ENCODE results near the gene POGLUT3. TPM values are rescaled to one million over a fixed set of nuclear protein-coding genes. Genes with fewer than 3 reads are reported as not detected.

POGLUT3 gene
- total RNA-seq, 1 experiment from 2014 or later, result 15.3 TPM

DNA sequence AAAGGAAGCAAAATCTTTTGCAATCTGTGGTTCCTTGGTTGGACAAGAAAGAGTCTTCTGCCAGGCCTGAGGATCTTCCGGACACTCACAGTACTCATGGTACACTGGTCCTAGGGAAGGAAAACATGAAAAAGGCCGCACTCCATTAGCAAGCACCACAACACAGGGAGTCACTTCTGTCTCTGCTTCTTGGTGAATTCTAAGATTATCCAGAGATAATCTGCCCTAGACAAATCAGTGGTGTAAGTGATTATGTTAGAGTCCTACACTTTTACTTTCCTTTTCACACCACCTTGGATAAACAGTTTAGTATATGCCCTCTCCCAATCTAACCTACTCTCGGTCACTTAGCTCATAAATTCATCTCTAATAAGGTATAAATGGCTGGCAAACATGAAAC lies 11.9 kb downstream of the POGLUT3 start:
- Mint-ChIP-seq H3K4me3 (no peak overlapping the region), H3K36me3 (peaks cover 46% of the 10 kb centered on the region), H3K27me3 (ENCODE audit: low read depth) (no peaks in the 10 kb centered on the region), H3K9me3 (peaks cover 16% of the 10 kb centered on the region), H3K27ac (no peak overlapping the region), H3K4me1 (peaks cover 4% of the 10 kb centered on the region; the same call in 1 of the 2 replicates)
- DNase-seq (ENCODE audit: low spot score) (no peak), ATAC-seq (no peak)
- POLR2A ChIA-PET, result no interaction called here
- CTCF ChIA-PET, result no interaction called here
- TF ChIP-seq NFATC4 (CRISPR knock-in tag; IDR thresholded peaks at IDR 0.05) (no peak), ZNF317 (CRISPR knock-in tag; IDR thresholded peaks at IDR 0.05; ENCODE audit: borderline replicate concordance, low read depth) (no peak)

DNA sequence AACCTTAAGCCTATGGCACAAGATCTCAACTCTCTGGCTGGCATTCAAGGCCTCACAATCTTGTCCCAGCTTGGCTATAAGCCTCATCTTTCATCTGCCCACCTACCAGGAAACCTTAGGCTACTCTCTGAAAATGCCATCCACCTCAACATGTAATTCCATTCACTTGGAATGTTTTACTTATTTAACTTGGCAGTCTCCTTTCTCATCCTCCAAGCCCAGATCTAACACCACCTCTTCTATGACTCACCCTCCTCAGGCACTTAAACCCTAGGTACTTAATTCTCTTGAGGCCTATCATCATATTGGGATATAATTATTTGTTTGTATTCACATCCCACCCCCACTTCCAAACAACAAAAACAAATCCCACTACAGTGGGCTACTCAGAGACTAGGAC lies 15.0 kb downstream of the POGLUT3 start:
- no peak for ATAC-seq
- TF ChIP-seq, protein P1, sequence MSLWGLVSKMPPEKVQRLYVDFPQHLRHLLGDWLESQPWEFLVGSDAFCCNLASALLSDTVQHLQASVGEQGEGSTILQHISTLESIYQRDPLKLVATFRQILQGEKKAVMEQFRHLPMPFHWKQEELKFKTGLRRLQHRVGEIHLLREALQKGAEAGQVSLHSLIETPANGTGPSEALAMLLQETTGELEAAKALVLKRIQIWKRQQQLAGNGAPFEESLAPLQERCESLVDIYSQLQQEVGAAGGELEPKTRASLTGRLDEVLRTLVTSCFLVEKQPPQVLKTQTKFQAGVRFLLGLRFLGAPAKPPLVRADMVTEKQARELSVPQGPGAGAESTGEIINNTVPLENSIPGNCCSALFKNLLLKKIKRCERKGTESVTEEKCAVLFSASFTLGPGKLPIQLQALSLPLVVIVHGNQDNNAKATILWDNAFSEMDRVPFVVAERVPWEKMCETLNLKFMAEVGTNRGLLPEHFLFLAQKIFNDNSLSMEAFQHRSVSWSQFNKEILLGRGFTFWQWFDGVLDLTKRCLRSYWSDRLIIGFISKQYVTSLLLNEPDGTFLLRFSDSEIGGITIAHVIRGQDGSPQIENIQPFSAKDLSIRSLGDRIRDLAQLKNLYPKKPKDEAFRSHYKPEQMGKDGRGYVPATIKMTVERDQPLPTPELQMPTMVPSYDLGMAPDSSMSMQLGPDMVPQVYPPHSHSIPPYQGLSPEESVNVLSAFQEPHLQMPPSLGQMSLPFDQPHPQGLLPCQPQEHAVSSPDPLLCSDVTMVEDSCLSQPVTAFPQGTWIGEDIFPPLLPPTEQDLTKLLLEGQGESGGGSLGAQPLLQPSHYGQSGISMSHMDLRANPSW (CRISPR knock-in tag; conservative IDR thresholded peaks at IDR 0.05; ENCODE audit: low read depth), result no peak
- TF ChIP-seq, protein P2, sequence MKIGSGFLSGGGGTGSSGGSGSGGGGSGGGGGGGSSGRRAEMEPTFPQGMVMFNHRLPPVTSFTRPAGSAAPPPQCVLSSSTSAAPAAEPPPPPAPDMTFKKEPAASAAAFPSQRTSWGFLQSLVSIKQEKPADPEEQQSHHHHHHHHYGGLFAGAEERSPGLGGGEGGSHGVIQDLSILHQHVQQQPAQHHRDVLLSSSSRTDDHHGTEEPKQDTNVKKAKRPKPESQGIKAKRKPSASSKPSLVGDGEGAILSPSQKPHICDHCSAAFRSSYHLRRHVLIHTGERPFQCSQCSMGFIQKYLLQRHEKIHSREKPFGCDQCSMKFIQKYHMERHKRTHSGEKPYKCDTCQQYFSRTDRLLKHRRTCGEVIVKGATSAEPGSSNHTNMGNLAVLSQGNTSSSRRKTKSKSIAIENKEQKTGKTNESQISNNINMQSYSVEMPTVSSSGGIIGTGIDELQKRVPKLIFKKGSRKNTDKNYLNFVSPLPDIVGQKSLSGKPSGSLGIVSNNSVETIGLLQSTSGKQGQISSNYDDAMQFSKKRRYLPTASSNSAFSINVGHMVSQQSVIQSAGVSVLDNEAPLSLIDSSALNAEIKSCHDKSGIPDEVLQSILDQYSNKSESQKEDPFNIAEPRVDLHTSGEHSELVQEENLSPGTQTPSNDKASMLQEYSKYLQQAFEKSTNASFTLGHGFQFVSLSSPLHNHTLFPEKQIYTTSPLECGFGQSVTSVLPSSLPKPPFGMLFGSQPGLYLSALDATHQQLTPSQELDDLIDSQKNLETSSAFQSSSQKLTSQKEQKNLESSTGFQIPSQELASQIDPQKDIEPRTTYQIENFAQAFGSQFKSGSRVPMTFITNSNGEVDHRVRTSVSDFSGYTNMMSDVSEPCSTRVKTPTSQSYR (CRISPR knock-in tag; IDR thresholded peaks at IDR 0.05), result no peak
- Mint-ChIP-seq H3K4me1 (peaks cover 2% of the 10 kb centered on the region; the same call in 1 of the 2 replicates), H3K36me3 (peaks cover 40% of the 10 kb centered on the region), H3K27ac (no peak overlapping the region), H3K9me3 (peaks cover 16% of the 10 kb centered on the region), H3K27me3 (ENCODE audit: low read depth) (no peaks in the 10 kb centered on the region), H3K4me3 (no peak overlapping the region)
- ChIA-PET CTCF (no interaction called here), POLR2A (no interaction called here)
- DNase-seq (ENCODE audit: low spot score), result no peak

DNA sequence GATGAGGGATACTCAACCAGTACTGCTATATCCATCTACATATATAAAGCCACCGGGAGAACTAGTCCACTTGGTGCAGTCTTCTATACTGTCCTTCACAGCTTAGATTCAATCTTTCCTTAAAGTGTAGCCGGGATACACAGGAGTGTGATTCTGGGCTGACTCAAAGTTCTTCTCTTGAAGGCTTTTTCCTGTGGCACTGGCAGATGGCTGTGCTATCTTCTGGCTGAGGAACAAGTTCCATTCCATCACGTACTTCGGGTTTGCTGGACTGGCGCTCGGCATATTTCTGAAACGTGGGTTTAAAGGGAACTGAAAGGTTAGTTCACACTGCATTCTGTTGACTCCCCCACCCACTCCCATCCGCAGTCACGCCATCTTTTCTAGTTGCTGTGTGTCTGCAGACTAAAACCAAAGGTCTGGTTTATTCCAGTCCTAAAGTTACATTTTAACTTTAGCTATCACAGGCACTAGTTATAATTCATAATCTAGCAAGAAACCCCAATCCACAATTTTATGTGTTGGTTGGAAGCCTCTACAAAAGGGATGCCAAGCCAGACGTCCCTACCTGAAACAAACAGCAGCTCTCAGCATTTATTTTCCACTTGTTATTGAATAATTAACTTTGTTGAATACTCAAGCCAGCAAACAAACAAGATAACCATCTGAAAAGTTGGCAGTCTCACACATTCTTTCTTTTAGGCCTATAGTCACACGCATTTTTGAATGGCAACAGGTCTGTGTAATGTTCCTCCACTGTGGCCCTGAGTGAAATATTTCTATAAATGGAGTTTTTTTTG lies 23.3 kb downstream of the POGLUT3 start:
- no peak for TF ChIP-seq ATF1 (CRISPR knock-in tag; IDR thresholded peaks at IDR 0.05)
- TF ChIP-seq, protein P3, sequence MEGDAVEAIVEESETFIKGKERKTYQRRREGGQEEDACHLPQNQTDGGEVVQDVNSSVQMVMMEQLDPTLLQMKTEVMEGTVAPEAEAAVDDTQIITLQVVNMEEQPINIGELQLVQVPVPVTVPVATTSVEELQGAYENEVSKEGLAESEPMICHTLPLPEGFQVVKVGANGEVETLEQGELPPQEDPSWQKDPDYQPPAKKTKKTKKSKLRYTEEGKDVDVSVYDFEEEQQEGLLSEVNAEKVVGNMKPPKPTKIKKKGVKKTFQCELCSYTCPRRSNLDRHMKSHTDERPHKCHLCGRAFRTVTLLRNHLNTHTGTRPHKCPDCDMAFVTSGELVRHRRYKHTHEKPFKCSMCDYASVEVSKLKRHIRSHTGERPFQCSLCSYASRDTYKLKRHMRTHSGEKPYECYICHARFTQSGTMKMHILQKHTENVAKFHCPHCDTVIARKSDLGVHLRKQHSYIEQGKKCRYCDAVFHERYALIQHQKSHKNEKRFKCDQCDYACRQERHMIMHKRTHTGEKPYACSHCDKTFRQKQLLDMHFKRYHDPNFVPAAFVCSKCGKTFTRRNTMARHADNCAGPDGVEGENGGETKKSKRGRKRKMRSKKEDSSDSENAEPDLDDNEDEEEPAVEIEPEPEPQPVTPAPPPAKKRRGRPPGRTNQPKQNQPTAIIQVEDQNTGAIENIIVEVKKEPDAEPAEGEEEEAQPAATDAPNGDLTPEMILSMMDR (IDR thresholded peaks at IDR 0.05), result no peak
- Mint-ChIP-seq H3K27ac (no peak overlapping the region), H3K36me3 (peaks cover 8% of the 10 kb centered on the region; the same call in 1 of the 2 replicates), H3K27me3 (ENCODE audit: low read depth) (no peaks in the 10 kb centered on the region), H3K4me3 (no peak overlapping the region), H3K9me3 (no peaks in the 10 kb centered on the region), H3K4me1 (peaks cover 3% of the 10 kb centered on the region; the same call in 1 of the 2 replicates)
- ChIA-PET POLR2A (interaction anchor here (0.6 kb wide), 1 partner anchor 19 kb away, joined by 7 read pairs; no protein-coding TSS in a partner anchor), CTCF (no interaction called here)
- ATAC-seq (no peak), DNase-seq (ENCODE audit: low spot score) (no peak)

DNA sequence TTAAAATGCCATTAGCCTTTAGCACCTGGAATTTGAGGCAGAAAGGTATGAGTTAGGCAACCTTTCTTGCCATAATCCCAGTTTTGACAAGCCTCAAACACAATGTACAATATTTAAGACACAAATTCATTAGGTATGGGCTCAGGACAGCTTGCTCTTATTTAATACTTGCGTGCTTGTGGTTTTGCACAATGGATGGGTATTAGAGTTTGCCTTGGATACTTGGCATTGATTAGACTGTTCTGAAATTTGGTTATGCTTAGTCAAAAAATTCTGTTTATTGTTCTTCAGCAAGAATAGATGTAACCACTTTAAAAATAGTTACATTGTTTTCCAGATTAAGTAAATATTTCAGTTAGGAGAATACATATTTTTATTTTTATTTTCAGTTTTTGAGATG lies 25.5 kb downstream of the POGLUT3 start:
- Mint-ChIP-seq H3K36me3 (peaks cover 8% of the 10 kb centered on the region; the same call in 1 of the 2 replicates), H3K27me3 (ENCODE audit: low read depth) (no peaks in the 10 kb centered on the region), H3K4me1 (no peaks in the 10 kb centered on the region), H3K27ac (no peak overlapping the region), H3K4me3 (no peak overlapping the region), H3K9me3 (no peaks in the 10 kb centered on the region)
- ChIA-PET POLR2A (no interaction called here), CTCF (no interaction called here)
- ATAC-seq, result no peak
- no peak for DNase-seq (ENCODE audit: low spot score)
- TF ChIP-seq, protein P4, sequence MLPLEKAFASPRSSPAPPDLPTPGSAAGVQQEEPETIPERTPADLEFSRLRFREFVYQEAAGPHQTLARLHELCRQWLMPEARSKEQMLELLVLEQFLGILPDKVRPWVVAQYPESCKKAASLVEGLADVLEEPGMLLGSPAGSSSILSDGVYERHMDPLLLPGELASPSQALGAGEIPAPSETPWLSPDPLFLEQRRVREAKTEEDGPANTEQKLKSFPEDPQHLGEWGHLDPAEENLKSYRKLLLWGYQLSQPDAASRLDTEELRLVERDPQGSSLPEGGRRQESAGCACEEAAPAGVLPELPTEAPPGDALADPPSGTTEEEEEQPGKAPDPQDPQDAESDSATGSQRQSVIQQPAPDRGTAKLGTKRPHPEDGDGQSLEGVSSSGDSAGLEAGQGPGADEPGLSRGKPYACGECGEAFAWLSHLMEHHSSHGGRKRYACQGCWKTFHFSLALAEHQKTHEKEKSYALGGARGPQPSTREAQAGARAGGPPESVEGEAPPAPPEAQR (CRISPR knock-in tag; IDR thresholded peaks at IDR 0.05), result no peak
- TF ChIP-seq, protein P5, sequence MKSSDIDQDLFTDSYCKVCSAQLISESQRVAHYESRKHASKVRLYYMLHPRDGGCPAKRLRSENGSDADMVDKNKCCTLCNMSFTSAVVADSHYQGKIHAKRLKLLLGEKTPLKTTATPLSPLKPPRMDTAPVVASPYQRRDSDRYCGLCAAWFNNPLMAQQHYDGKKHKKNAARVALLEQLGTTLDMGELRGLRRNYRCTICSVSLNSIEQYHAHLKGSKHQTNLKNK (CRISPR knock-in tag; IDR thresholded peaks at IDR 0.05), result no peak
- no peak for TF ChIP-seq FOXJ3 (CRISPR knock-in tag; IDR thresholded peaks at IDR 0.05; ENCODE audit: borderline replicate concordance)
- TF ChIP-seq EMX1 (CRISPR knock-in tag; IDR thresholded peaks at IDR 0.05), result no peak
- TF ChIP-seq JUN (CRISPR knock-in tag; IDR thresholded peaks at IDR 0.05), result no peak
- no peak for TF ChIP-seq IRF2 (CRISPR knock-in tag; IDR thresholded peaks at IDR 0.05; ENCODE audit: borderline replicate concordance, low read depth)
- no peak for TF ChIP-seq ESRRA (CRISPR knock-in tag; IDR thresholded peaks at IDR 0.05; ENCODE audit: borderline replicate concordance)
- no peak for TF ChIP-seq ZNF121 (CRISPR knock-in tag; IDR thresholded peaks at IDR 0.05)
- no peak for TF ChIP-seq TEAD4 (CRISPR knock-in tag; IDR thresholded peaks at IDR 0.05)
